Activated naive CD8-positive, alpha-beta T cell (primary cell): ENCODE measurements around the gene EYA3.
A peak's percentile ranks its signal among the peaks of the same experiment; 100 is the strongest.

Experiments
- H3K27ac Mint-ChIP-seq: one replicate; pipeline ENCODE4 v1.8.0; 2021; ENCODE audit warnings: mixed read lengths
- H3K27me3 Mint-ChIP-seq: one replicate; pipeline ENCODE4 v1.8.0; 2021; ENCODE audit warnings: mixed read lengths
- H3K36me3 Mint-ChIP-seq: one replicate; pipeline ENCODE4 v1.8.0; 2021; ENCODE audit warnings: mixed read lengths
- H3K4me1 Mint-ChIP-seq: one replicate; pipeline ENCODE4 v1.8.0; 2021; ENCODE audit warnings: low read depth, mixed read lengths
- H3K4me3 Mint-ChIP-seq: one replicate; pipeline ENCODE4 v1.8.0; 2021; ENCODE audit warnings: mild to moderate bottlenecking, mixed read lengths
- H3K9me3 Mint-ChIP-seq: one replicate; pipeline ENCODE4 v1.8.0; 2021; ENCODE audit warnings: low read depth, mixed read lengths

EYA3 gene

GRCh38 chr1:28122183-28122582 is 33.8 kb upstream of the EYA3 start:
- Mint-ChIP-seq H3K9me3 (no peaks in the 10 kb centered on the region), H3K27ac (no peak overlapping the region), H3K36me3 (no peaks in the 10 kb centered on the region), H3K4me3 (no peak overlapping the region), H3K27me3 (peaks cover 7% of the 10 kb centered on the region), H3K4me1 (no peaks in the 10 kb centered on the region)

DNA sequence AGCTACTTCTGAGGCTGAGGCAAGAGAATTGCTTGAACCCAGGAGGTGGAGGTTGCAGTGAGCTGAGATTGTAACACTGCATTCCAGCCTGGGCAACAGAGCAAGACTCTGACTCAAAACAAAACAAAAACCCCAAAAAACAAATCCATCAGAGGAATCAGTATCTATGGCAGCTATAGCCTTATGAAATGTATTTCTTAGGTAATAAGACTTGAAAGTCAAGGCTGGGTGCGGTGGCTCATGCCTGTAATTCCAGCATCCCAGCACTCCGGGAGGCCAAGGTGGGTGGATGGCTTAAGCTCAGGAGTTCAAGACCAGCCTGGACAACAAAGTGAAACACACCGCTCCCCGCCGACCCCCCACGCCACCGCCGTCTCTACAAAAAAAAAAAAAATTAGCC is 31.1 kb upstream of the EYA3 start:
- peaks cover 9% of the 10 kb centered on the region for H3K4me1 Mint-ChIP-seq
- H3K9me3 Mint-ChIP-seq, result no peaks in the 10 kb centered on the region
- H3K27ac Mint-ChIP-seq, result no peak overlapping the region
- H3K27me3 Mint-ChIP-seq, result peaks cover 4% of the 10 kb centered on the region
- H3K36me3 Mint-ChIP-seq, result no peaks in the 10 kb centered on the region
- no peak overlapping the region for H3K4me3 Mint-ChIP-seq

- no peaks in the 10 kb centered on the region for H3K9me3 Mint-ChIP-seq
- H3K27me3 Mint-ChIP-seq, result peaks cover 4% of the 10 kb centered on the region
- peaks cover 9% of the 10 kb centered on the region for H3K4me1 Mint-ChIP-seq
- no peak overlapping the region for H3K27ac Mint-ChIP-seq
- no peak overlapping the region for H3K4me3 Mint-ChIP-seq
- no peaks in the 10 kb centered on the region for H3K36me3 Mint-ChIP-seq
Measured at GRCh38 chr1:28118640-28119307, 30.4 kb upstream of the EYA3 start.

DNA sequence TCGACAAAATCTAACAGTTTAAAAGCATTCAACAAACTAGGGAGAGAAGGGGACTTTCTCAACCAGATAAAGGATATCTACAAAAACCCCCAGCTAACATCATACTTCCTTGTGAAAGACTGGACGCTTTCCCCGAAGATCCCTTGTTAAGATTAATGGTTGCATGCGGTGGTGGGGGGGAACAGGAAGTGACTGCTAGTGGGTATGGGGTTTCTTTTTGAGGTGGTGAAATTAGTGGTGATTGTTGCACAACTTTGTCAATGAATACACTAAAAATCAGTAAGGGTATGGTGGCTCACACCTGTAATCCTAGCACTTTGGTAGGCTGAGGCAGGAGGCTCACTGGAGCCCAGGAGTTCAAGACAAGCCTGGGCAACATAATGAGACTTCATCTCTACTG is 26.9 kb upstream of the EYA3 start:
- no peaks in the 10 kb centered on the region for H3K9me3 Mint-ChIP-seq
- peak overlapping the region; percentile 34 for H3K27ac Mint-ChIP-seq
- no peaks in the 10 kb centered on the region for H3K36me3 Mint-ChIP-seq
- H3K4me1 Mint-ChIP-seq, result peaks cover 9% of the 10 kb centered on the region
- H3K4me3 Mint-ChIP-seq, result no peak overlapping the region
- H3K27me3 Mint-ChIP-seq, result peaks cover 1% of the 10 kb centered on the region

- Mint-ChIP-seq H3K36me3 (no peaks in the 10 kb centered on the region), H3K27ac (peak overlapping the region; percentile 34), H3K4me3 (no peak overlapping the region), H3K9me3 (no peaks in the 10 kb centered on the region), H3K4me1 (peaks cover 9% of the 10 kb centered on the region), H3K27me3 (peaks cover 1% of the 10 kb centered on the region)
Measured at GRCh38 chr1:28114844-28115243, 26.4 kb upstream of the EYA3 start.

DNA sequence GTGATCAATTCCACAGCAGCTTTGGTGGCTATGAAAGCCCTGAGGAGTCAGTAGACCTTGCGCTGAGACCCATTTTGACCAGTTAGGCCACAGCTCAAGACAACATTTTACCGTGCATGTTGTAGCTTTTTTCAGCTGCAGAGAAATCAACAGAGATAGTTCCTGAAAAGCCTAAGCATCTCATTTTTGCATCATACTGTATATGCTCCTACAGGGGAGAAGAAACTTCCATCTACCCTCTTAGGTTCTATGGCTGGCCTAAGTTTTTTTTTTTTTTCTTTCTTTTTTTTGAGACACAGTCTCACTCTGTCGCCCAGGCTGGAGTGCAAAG is 24.8 kb upstream of the EYA3 start:
- Mint-ChIP-seq H3K27me3 (peaks cover 1% of the 10 kb centered on the region), H3K4me1 (peaks cover 9% of the 10 kb centered on the region), H3K4me3 (no peak overlapping the region), H3K9me3 (no peaks in the 10 kb centered on the region), H3K36me3 (no peaks in the 10 kb centered on the region), H3K27ac (no peak overlapping the region)

- no peaks in the 10 kb centered on the region for H3K9me3 Mint-ChIP-seq
- no peaks in the 10 kb centered on the region for H3K36me3 Mint-ChIP-seq
- no peak overlapping the region for H3K4me3 Mint-ChIP-seq
- peaks cover 9% of the 10 kb centered on the region for H3K4me1 Mint-ChIP-seq
- peaks cover 1% of the 10 kb centered on the region for H3K27me3 Mint-ChIP-seq
- H3K27ac Mint-ChIP-seq, result no peak overlapping the region
Measured at GRCh38 chr1:28112388-28113241, 24.2 kb upstream of the EYA3 start.

GRCh38 chr1:28111157-28111556 is 22.7 kb upstream of the EYA3 start:
- Mint-ChIP-seq H3K27ac (no peak overlapping the region), H3K4me3 (no peak overlapping the region), H3K9me3 (no peaks in the 10 kb centered on the region), H3K27me3 (peaks cover 1% of the 10 kb centered on the region), H3K4me1 (peaks cover 6% of the 10 kb centered on the region), H3K36me3 (no peaks in the 10 kb centered on the region)

GRCh38 chr1:28110555-28110954 is 22.1 kb upstream of the EYA3 start:
- Mint-ChIP-seq H3K9me3 (no peaks in the 10 kb centered on the region), H3K4me1 (peaks cover 6% of the 10 kb centered on the region), H3K27me3 (peaks cover 1% of the 10 kb centered on the region), H3K27ac (no peak overlapping the region), H3K4me3 (no peak overlapping the region), H3K36me3 (no peaks in the 10 kb centered on the region)

DNA sequence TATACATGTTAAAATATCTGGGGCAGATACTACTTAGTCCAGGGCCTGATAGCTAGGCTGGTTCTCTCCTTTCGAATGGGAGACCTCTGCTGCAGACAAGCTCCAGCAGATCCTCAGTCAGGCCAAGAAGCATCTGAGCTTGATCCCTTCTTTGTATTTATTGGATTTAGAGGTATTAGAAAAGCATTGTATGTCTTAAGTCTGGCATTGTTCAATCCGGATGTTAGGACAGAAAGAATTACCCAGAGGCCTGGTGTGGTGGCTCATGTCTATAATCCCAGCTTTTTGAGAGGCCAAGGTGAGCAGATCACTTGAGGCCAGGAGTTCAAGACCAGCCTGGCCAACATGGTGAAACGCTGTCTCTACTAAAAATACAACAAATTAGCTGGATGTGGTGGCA is 21.2 kb upstream of the EYA3 start:
- Mint-ChIP-seq H3K27me3 (peaks cover 1% of the 10 kb centered on the region), H3K27ac (no peak overlapping the region), H3K4me3 (no peak overlapping the region), H3K9me3 (no peaks in the 10 kb centered on the region), H3K4me1 (no peaks in the 10 kb centered on the region), H3K36me3 (no peaks in the 10 kb centered on the region)

GRCh38 chr1:28108001-28108400 is 19.6 kb upstream of the EYA3 start:
- Mint-ChIP-seq H3K4me1 (no peaks in the 10 kb centered on the region), H3K4me3 (no peak overlapping the region), H3K27me3 (peaks cover 1% of the 10 kb centered on the region), H3K9me3 (no peaks in the 10 kb centered on the region), H3K36me3 (no peaks in the 10 kb centered on the region), H3K27ac (no peak overlapping the region)

- H3K27me3 Mint-ChIP-seq, result no peaks in the 10 kb centered on the region
- H3K27ac Mint-ChIP-seq, result no peak overlapping the region
- no peaks in the 10 kb centered on the region for H3K9me3 Mint-ChIP-seq
- no peaks in the 10 kb centered on the region for H3K36me3 Mint-ChIP-seq
- no peaks in the 10 kb centered on the region for H3K4me1 Mint-ChIP-seq
- no peak overlapping the region for H3K4me3 Mint-ChIP-seq
Measured at GRCh38 chr1:28104866-28105467, 16.6 kb upstream of the EYA3 start.

- Mint-ChIP-seq H3K4me3 (no peak overlapping the region), H3K27me3 (no peaks in the 10 kb centered on the region), H3K9me3 (no peaks in the 10 kb centered on the region), H3K4me1 (no peaks in the 10 kb centered on the region), H3K27ac (no peak overlapping the region), H3K36me3 (no peaks in the 10 kb centered on the region)
Measured at GRCh38 chr1:28102189-28102588, 13.8 kb upstream of the EYA3 start.

GRCh38 chr1:28099050-28099769 is 10.8 kb upstream of the EYA3 start:
- no peaks in the 10 kb centered on the region for H3K4me1 Mint-ChIP-seq
- no peak overlapping the region for H3K4me3 Mint-ChIP-seq
- H3K36me3 Mint-ChIP-seq, result no peaks in the 10 kb centered on the region
- no peaks in the 10 kb centered on the region for H3K9me3 Mint-ChIP-seq
- no peak overlapping the region for H3K27ac Mint-ChIP-seq
- H3K27me3 Mint-ChIP-seq, result no peaks in the 10 kb centered on the region

GRCh38 chr1:28097100-28097472 is 8.7 kb upstream of the EYA3 start:
- H3K4me3 Mint-ChIP-seq, result no peak overlapping the region
- no peak overlapping the region for H3K27ac Mint-ChIP-seq
- no peaks in the 10 kb centered on the region for H3K36me3 Mint-ChIP-seq
- H3K27me3 Mint-ChIP-seq, result peaks cover 3% of the 10 kb centered on the region
- no peaks in the 10 kb centered on the region for H3K9me3 Mint-ChIP-seq
- H3K4me1 Mint-ChIP-seq, result no peaks in the 10 kb centered on the region
